ENCODE data around the gene HMGN3.

HMGN3 gene

GRCh38 chr6:79173378-79173777 lies 61.1 kb downstream of the HMGN3 start:
- DNase-seq = no peak

- no peak for DNase-seq
These were observed 63.5 kb downstream of the HMGN3 start for GRCh38 chr6:79170959-79171358.

GRCh38 chr6:79170431-79170830 lies 64.1 kb downstream of the HMGN3 start:
- DNase-seq = no peak

- DNase-seq = no peak
These were observed 65.8 kb downstream of the HMGN3 start for GRCh38 chr6:79168695-79168980.

- DNase-seq = no peak
These were observed 66.4 kb downstream of the HMGN3 start for GRCh38 chr6:79167931-79168694.

- no peak for DNase-seq
These were observed 74.6 kb downstream of the HMGN3 start for GRCh38 chr6:79159846-79160245.

- no peak for DNase-seq
These were observed 75.5 kb downstream of the HMGN3 start for GRCh38 chr6:79158856-79159516.

- DNase-seq = no peak
These were observed 76.4 kb downstream of the HMGN3 start for GRCh38 chr6:79157961-79158644.

- DNase-seq = no peak
These were observed 82.2 kb downstream of the HMGN3 start for GRCh38 chr6:79152269-79152737.

Data from NCI-H2107 (cell line).